ENCODE results near the gene LCK. TPM values are rescaled to one million over a fixed set of nuclear protein-coding genes. Genes with fewer than 3 reads are reported as not detected.

Gene LCK
- total and polyA plus RNA-seq, 10 of the 15 experiments (the other 5 are each of a cell fraction or from before 2014, with no cell fraction given): 31.5 to 173 (median 119) TPM

- Histone ChIP-seq H3K9ac (ENCODE audit: control insufficient read depth, insufficient read depth, low read length) (no peak overlapping the region), H3K36me3 (ENCODE audit: control insufficient read depth in 2 of 2, insufficient read depth in 2 of 2, low read length in 1 of 2) (peaks cover 0 to 1% of the 10 kb centered on the region in 2 experiments; a peak in 1 of 4 replicates), H2AFZ (ENCODE audit: control insufficient read depth, low read depth, low read length) (no peak overlapping the region), H3K79me2 (ENCODE audit: control insufficient read depth, insufficient read depth, low read length) (peaks cover 23% of the 10 kb centered on the region), H3K4me2 (ENCODE audit: control insufficient read depth, insufficient read depth) (peak overlapping the region; percentile 88), H4K20me1 (ENCODE audit: control insufficient read depth, insufficient read depth) (no peaks in the 10 kb centered on the region), H3K4me1 (ENCODE audit: control insufficient read depth, insufficient read depth, low read length) (peaks cover 28% of the 10 kb centered on the region), H3K4me3 (peak overlapping the region; percentile 80; the same call in 1 of the 2 replicates), H3K9me3 (replicated peaks; ENCODE audit: control insufficient read depth, insufficient read depth, low read length) (no peaks in the 10 kb centered on the region), H3K27ac (ENCODE audit: control insufficient read depth, insufficient read depth) (no peak overlapping the region), H3K27me3 (replicated peaks in 1 of 2; ENCODE audit: control insufficient read depth in 2 of 2, insufficient read depth in 2 of 2, low read length in 1 of 2) (no peaks in the 10 kb centered on the region)
- ChIA-PET POLR2A (no interaction called here), CTCF (interaction anchor here (1.7 to 3.0 kb wide), 2 partner anchors 11 to 43 kb away, joined by 5 to 23 read pairs; no protein-coding TSS in a partner anchor), SMC1A (ENCODE audit: uncharacterized antibody, unreplicated experiment) (interaction anchor here (0.6 to 1.4 kb wide), 3 partner anchors 10 to 43 kb away, joined by 3 to 5 read pairs (median 3); no protein-coding TSS in a partner anchor), RAD21 (ENCODE audit: unreplicated experiment) (interaction anchor here (1.2 to 2.7 kb wide), 3 partner anchors 11 to 132 kb away, joined by 3 to 8 read pairs (median 4); partner anchors contain the start of gene TMEM39B)
- no peak for DNase-seq (ENCODE audit: low read depth, low spot score)
- 79% methylated on average over 26 of the region's 26 CpGs for WGBS (ENCODE audit: insufficient coverage, insufficient replicate concordance, low lambda C conversion rate, missing lambda C conversion rate)
- ATAC-seq: no peak
- BruUV-seq (replicated peaks): no TSS peak
- FAIRE-seq: no peak
- intact Hi-C loops (cut with micrococcal nuclease; ENCODE audit: unreplicated experiment): loop anchor here (5.0 kb wide), 2 partner anchors 112 to 207 kb away; no protein-coding TSS in a partner anchor
- in situ Hi-C loops (cut with MboI): no loop called here
- TF ChIP-seq CTCF (IDR thresholded peaks at IDR 0.05 in 2 of 3, conservative IDR thresholded peaks at IDR 0.05 in 1 of 3; ENCODE audit: control insufficient read depth in 2 of 3, extremely low read depth in 1 of 3, insufficient read depth in 1 of 3, low read depth in 3 of 3, low read length in 3 of 3): no peak
- no peak; the same call in 1 of the 2 replicates for TF ChIP-seq HDGF (IDR thresholded peaks at IDR 0.05)
- TF ChIP-seq ZBTB11 (CRISPR knock-in tag; IDR thresholded peaks at IDR 0.05): no peak
- TF ChIP-seq ETV6 (conservative IDR thresholded peaks at IDR 0.05 in 1 of 2, IDR thresholded peaks at IDR 0.05 in 1 of 2; ENCODE audit: borderline replicate concordance in 1 of 2, low read depth in 1 of 2): no peak
- no peak for TF ChIP-seq MYB (IDR thresholded peaks at IDR 0.05; ENCODE audit: borderline replicate concordance, low read depth, low read length)
- TF ChIP-seq HCFC1 (IDR thresholded peaks at IDR 0.05; ENCODE audit: low read length): no peak
- TF ChIP-seq NR2C2 (IDR thresholded peaks at IDR 0.05; ENCODE audit: borderline replicate concordance, control insufficient read depth, insufficient read length, low read depth): no peak
- TF ChIP-seq SIN3A (IDR thresholded peaks at IDR 0.05; ENCODE audit: low read depth, low read length): no peak
- TF ChIP-seq SMC3 (IDR thresholded peaks at IDR 0.05; ENCODE audit: borderline replicate concordance, low read length): no peak
- no peak for TF ChIP-seq HSF1 (IDR thresholded peaks at IDR 0.05; ENCODE audit: low read depth, low read length)
- no peak for TF ChIP-seq ATF7 (IDR thresholded peaks at IDR 0.05; ENCODE audit: low read depth)
- no peak for TF ChIP-seq ZNF207 (IDR thresholded peaks at IDR 0.05; ENCODE audit: borderline replicate concordance)
- no peak for TF ChIP-seq ASH2L (IDR thresholded peaks at IDR 0.05; ENCODE audit: borderline replicate concordance, low read depth)
- no peak for TF ChIP-seq IRF5 (IDR thresholded peaks at IDR 0.05; ENCODE audit: borderline replicate concordance)
- TF ChIP-seq IKZF2 (IDR thresholded peaks at IDR 0.05): no peak
These were observed 46.1 kb upstream of the LCK start for GRCh38 chr1:32204943-32205361.
